Activated naive CD4-positive, alpha-beta T cell treated with Interleukin-2 at 50 U/mL for 16 hours (primary cell): ENCODE measurements around the gene CABCOCO1.
"Not testable (repeated sequence)": the region's sequence is repeated elsewhere in the genome, so short reads cannot be mapped to it uniquely, and the experiment has no call there.

Source experiments
- DNase-seq: peaks from one replicate; pipeline ENCODE4 v3.0.0-alpha.2; 2020

The CABCOCO1 gene

DNA sequence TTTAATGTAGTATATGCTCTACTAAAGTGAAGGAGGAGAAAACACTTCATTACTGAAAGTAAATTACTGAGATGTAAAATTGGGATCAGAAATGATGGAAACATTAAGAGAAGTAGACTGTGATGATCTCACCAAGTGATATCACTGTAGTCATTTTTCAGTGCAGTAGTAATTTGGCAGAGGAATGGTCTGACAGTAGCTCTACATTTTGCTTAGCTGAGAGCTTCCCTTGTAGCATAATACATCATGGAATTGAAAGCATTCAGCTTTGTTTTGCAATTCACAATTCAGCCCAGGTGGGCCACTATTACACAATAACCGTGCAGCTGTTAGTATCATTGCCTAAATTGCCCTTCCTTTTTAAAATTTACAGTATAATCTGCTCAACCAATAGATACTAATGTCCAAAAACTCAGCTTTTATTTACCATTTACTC is 19.4 kb upstream of the CABCOCO1 start:
- no peak for DNase-seq

DNA sequence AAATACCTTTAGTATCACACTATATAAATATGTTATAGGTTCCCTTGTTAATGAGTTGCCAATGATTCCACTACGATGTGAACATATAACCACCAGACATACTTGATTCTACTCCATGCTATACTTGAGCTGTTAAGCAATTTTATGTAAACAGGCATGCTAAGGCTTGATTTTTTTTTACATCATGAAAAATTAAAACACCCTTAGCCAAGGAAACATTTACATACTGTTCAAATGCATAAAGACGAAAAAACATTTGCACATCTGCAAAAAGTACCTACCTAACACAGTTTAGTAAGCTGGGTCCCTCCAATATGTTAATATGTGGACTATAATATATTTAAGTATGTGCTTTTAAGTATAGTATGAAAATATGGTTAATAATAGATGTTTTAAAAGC is 9.0 kb upstream of the CABCOCO1 start:
- no peak for DNase-seq

DNA sequence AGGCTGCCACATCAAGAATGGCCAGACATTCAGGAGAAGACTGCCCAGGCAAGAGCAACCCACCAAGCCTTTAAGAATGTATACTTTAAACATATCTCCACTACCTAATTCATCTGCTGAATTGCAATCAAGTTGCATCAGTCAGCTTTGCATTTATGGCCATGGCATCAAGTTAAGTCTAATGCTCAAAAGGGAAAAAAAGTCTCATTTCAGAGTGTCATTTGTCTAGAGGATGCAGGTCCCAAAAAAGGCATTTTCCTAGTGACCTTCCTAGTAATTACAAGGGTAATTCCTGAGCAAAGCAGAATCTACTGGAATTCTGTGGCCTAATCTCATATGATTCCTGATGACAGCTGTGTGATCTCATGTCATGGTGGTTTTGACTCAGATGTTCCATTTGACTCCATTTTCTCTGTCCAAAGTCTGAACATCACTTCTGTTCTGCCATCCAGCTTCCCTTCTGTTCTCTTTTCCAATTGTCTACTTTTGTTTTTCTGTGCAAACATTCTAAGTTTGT is 7.3 kb upstream of the CABCOCO1 start:
- DNase-seq, result no peak

DNA sequence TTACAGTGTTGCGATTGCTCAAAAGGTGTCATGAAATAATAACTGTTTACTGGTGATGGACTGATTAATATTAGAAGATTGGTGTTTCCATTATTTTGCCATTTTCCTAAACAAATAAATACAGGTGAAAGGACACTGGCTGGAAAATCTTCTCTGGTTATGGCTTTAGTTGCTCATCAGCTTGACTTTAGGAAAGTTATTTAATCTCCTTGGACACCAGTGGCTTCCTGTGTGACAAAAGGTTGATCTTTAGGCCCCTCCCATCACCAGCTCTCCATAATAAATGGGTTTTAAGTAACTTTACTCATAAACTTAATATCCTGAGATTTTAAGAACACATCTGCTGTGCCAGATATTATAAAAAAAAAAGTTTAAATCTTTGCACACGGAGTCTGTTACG is 737 bp downstream of the CABCOCO1 start:
- DNase-seq, result no peak

DNA sequence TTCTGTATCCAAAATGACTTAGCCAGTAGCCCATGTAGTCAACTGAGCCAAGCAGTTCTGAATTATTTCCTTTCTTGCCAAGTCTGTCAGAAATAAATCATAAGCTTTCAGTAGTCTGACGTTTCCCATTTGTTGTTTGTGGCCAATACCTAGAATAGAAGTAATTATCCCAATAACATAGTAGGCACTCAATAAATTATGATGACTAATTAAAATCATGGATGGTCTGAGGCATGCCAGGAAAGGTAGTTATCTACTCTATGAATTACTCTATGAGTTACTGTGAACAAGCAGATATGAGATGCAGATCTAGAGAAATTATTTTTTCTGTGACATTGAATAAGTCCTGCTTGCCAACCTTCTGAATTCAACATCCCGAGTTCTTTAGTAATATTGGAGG is 2.3 kb downstream of the CABCOCO1 start:
- DNase-seq, result no peak

DNA sequence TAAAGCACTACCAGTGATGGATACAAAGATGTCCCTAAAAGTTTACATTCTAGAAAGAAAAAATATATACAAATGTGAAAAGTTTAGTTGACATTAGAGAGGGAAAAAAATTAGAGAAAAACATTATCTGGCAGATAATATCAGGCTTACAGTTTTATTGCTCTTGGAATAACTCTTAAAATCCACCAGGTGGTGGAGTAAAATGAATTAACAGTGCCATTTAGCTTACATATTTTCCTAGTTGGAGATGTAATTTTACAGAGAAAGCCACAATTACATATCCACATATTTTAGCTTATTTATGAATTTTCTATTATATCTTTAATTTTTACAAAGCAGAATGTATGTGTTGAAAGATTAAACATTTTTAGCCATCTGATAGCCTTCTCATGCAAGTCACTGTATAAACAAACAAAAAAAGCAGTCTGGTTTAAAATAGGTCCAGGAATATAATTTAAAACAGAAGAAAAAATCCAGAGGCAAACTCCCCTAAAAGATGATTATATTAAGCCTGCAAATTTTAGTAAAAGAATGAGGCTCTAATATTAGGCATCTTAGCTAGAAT is 6.5 kb downstream of the CABCOCO1 start:
- no peak for DNase-seq

DNA sequence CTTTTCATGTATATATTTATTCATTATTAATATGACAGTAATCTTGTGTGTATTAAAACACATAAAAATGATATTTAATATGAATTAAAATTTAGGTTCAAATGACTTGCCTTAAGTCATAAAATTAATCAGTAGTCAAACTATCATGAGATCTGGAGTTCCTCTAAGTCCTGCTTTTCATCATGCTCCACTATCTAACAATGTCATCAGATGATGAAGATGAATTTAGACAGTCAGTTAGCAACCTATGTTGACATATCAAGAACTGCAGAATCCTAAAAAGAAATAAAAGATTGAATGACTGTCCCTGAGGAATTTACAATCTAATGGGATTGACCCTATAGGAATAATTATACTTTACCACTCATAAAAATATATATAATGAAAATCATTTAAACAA is 7.1 kb downstream of the CABCOCO1 start:
- no peak for DNase-seq

DNA sequence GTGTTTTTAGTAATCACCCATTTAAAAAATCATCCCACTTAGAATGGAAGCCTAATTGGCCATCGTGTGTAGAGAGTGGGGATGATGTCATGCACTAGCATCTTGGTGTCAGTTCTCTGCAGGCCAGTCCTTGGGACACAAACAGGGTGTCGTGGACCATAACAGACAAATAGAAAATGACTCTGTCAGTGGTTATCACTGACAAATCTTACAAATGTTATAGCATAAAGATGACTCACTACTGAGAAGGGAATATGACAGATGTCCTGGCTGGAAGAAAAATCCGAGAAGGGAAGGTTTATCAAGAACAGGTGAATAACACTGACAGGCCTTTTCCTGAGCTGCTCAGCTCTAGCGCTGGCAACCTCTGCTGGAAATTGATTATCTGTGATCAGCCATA is 10.6 kb downstream of the CABCOCO1 start:
- DNase-seq, result no peak

DNA sequence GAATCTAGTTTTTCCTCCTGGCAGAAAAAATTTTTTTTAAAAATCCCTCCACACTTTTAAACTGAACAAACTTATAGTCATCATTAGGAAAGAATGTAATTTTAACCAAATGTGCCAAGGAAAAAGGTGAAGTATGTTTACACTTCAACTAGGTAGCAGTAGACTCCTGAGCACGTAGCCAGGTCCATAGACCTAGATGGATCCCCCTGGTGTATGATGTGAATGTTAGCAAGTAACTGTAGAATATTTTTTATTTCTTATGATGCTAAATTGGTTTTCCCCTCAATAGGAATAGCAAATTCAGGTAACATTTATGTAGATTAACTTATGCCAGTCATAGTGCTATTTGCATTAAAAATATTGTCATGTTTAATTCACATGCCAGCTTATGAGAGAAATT is 19.6 kb downstream of the CABCOCO1 start:
- DNase-seq, result no peak

DNA sequence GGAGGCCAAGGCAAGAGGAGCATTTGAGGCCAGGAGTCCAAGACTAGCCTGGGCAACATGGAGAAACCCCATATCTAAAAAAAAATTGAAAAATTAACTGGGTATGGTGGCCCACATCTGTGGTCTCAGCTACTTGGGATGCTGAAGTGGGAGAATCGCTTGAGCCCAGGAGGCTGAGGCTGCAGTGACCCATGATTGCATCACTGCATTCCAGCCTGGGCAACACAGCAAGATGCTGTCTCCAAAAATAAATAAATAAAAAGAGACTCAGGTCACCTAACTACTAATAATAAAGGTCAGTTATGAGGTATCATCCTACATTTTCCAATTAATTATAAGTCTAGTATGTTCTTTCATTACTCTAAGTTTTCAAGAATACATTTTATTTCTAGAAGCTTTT is 20.6 kb downstream of the CABCOCO1 start:
- no peak for DNase-seq

DNA sequence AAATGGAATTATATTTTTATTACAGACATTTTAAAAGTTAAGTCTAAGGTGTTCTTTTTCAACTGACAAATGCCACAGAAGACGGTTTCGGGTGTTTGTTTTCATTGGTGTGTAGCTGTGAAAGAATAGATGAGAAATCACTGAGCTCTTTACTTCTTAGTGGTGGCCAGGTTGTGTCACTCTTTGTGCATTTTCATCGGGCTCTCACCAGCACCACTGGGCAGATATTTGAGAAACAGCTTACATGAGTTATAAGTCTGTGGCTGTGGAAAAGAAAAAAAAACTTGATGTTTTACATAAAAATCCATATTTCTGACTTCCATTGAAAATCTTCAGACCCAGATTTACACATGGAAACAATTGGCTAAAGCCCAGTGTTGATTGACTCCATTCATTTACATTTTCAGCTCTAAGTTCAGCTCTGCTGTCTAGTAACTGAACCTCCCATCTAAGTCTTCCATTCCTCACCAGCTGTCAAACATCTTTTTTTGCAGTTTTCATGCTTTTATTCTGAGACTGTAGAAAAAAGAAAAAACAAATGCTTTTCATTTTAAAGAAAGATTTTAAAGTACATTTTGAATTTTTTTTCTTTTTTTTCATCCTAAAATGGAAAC is 22.3 kb downstream of the CABCOCO1 start:
- no peak for DNase-seq

DNA sequence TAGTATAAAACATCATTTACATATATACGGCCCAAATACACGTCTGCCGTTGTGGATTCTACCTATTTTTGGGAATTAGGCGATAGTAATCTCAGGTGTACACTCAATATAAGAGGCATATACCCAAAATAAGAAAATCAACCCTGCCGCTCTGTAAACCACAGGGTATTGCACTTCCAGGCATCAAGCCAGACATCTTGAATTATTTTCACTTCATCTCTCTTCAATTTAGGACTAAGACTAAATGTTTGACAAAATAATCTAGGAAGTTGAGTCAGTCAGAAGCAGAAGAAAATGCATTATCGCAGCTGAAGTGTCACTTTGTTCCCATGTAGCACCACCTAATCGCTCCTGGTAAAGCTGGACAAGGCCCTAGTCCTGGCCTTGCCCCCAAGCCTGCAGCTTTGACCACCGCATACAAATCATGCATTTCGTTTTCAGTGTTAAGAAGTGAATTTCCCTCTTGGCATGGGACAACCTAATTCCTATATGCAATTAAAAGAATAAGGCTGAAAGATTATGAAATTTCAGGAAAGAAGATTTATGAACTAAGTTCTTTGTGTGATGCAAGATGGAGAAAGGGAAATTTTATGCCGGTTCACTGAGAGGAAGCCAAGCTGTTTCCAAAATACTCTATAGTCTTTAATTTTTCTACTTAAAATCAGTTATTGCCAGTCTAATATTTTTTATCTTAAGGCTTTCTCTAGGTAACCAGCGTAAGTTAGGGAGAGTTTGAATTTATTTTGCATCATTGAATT is 26.0 kb downstream of the CABCOCO1 start:
- no peak for DNase-seq

DNA sequence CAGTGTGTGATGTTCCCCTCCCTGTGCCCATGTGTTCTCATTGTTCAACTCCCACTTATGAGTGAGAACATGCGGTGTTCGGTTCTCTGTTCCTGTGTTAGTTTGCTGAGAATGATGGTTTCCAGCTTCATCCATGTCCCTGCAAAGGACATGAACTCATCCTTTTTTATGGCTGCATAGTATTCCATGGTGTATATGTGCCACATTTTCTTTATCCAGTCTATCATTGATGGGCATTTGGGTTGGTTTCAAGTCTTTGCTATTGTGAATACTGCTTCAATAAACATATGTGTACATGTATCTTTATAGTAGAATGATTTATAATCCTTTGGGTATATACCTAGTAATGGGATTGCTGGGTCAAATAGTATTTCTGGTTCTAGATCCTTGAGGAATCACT is 28.9 kb downstream of the CABCOCO1 start:
- not testable (repeated sequence) for DNase-seq

DNA sequence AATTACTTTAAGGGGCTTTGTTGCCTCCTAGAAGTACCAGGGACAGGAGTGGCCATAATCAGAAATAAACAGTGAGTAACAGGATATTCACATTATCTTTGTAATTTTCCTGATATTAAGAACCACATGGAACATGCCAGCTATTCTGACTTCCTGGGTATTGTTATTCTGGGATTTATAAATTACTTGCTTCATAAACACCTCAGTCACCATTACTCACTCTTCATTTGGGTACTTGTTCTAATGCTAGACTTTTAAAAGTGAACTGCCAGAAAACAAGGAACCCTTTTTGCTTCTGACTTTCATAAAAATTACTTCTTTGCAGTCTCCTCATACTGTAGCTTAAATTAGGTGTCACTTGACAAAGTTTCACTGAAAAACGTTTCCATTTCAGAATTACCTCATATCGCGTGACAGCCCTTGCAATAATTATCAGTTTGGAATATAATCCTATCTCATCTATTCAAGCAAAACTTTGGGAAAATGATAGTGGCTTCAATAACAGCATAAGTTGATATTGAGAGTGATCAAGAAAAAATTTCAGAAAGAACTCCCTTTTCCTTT is 29.8 kb downstream of the CABCOCO1 start:
- no peak for DNase-seq

DNA sequence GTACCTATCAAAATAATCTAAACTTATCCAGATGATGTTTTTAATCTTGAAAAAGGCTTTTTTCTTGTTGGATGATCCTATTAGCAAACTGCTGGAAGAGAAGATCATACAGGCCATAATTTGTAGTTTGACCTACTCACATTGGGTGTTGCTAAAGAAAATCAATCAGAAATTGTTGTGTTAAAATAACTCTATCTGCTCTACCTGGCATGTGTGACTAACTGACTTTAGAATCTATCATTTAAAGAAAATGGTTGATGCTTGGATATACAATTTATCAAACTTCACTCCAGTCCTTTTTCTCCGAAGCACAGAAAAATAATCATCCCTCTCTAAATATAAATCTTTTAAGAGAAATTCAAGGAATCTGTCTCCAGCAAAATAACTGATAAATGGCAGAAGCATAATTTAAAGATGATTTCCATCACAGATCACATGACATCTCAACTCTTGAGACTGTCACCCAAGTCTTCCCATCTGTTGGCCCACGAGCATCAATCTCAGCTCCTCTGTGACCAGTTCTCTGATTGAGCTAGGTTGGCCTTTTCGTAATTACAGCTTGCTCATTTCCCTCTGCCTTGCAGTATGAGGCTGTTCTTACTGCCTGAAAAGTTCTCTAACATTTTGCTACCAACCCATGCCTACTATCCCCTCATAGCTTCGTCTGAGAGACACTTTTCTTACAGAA is 36.4 kb downstream of the CABCOCO1 start:
- DNase-seq, result no peak

DNA sequence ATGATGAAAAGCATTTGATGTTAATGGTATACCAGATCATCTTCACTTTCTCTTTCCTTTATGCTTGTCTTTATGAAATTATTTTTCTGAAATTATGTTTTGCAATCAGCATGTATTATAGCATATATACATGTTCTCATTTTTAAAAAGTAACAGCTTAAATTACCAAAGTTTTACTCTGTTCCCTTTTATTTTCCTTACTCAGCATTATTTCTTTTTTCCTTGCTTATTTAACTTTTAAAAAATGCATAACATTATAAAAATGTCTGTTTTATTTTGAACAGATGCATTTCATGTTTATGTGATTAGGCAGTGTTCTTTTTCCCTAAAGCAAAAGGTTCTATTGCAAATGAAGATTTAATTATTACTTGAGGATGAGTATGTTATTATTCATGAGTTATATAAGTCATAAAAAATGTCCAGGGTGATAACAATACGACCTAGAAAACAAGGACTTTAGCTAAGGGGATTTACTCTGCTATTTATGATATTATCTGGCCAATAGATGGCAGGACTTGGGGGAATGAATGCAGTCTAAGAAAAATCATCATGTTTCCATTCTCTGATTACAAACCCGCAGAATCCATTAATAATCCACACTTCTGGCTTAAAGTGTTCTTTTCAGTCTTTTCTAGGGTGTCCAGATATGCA is 38.5 kb downstream of the CABCOCO1 start:
- DNase-seq, result no peak

DNA sequence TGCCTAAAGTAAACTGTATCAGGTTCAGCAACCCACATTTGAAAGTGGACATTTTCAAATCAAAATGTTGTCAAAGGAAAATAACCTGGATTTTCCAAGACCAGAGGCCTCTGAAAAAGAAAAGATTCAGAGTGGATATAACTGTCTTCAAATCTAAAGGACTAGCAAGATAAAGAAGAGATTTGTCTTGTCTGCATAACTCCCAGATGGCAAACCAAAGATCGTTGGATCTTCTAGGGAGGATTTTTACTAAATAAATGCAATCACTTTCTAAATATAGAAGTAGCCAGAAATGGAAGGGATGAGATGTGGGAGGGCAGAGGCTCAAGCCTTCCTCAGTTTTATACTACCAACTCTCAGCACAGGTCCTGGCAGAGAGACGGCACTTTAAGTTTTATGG is 39.0 kb downstream of the CABCOCO1 start:
- no peak for DNase-seq

DNA sequence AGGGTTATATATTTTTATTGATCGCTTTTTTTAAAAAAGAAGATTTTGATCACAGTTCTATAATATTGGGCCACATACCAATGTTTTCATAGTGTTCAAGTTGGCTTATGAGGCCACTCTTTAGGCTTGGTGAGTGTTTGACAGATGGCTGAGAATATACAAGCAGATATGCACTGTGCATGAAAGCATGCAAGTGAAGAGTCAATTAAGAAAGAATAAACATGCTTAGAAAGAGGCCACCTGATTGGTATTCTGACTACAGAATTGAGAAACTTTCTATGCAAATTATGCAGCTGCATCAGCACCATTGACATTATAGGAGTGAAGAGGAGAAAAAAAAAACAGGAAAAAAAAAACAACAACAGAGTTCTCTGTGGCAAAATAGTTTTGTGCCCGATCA is 39.9 kb downstream of the CABCOCO1 start:
- DNase-seq, result no peak

DNA sequence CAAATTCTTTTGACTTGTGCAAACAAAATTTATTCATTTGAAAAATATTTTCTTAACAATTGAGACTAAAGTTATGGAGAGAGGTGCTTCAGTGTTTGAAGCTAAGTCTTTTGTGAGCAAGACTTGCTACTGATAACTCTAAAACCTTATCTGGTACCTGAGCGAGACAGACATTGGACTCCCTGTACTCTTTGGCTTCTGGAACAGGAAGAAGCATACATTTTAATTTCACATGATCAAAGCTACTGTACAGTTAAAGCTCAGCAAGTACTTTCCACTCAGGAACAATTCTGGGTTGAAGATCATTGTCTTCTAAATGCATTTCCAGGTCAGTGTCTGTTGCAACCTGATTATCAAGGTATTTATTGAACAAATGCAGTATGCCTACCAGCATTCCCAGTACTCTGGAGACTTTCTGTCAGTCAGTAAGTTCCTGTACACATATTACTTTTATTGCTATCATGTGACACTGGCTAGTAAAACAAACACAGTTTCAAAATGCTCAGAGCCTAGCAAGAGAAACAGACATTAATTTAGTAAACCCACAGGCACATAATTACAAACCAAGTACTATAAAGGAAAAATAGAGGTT is 42.4 kb downstream of the CABCOCO1 start:
- DNase-seq, result no peak

DNA sequence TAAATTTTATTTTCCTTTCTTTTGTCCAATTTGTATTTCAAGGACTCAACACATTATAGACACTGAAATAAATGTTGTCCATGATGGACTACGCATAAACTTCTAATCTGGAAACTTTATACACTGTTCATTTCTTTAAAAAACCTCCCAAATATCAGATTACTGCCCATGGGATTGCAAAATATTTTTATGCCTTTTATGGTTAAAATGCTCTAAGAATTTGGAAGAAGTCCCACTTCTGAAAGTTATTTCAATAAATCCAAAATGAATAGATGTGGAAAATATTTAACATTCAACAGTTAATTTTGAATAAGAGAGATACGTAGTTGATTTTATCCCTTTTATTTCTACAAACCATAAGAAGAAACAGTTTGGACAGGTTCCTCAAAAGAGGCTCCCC is 46.1 kb downstream of the CABCOCO1 start:
- DNase-seq, result no peak

DNA sequence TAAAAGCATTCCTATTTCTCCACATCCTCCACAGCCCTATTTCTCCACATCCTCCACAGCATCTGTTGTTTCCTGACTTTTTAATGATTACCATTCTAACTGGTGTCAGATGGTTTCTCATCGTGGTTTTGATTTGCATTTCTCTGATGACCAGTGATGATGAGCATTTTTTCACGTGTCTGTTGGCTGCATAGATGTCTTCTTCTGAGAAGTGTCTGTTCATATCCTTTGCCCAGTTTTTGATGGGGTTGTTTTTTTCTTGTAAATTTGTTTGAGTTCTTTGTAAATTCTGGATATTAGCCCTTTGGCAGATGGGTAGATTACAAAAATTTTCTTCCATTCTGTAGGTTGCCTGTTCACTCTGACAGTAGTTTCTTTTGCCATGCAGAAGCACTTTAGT is 49.4 kb downstream of the CABCOCO1 start:
- DNase-seq, result not testable (repeated sequence)

DNA sequence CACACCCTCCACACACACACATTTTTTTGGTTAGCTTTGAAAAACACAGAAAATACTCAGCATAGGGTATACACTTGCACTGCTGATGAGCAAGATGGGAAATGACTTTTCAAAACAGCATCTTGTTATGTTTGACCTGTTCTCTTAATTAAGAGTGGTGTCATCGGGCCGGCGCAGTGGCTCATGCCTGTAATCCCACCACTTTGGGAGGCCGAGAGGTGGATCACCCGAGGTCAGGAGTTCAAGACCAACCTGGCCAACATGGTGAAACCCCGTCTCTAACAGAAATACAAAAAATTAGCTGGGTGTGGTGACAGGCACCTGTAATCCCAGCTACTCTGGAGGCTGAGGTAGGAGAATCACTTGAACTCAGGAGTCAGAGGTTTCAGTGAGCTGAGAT is 56.7 kb downstream of the CABCOCO1 start:
- not testable (repeated sequence) for DNase-seq
